Hematopoietic multipotent progenitor cell treated with erythropoietin and hydrocortisone succinate and interleukin-3 and kit ligand, for 15 days (in vitro differentiated cells): ENCODE results near the gene RABL3.
"Not testable (repeated sequence)": the region's sequence is repeated elsewhere in the genome, so short reads cannot be mapped to it uniquely, and the experiment has no call there.

ENCODE experiments used
- DNase-seq: peaks from one replicate; pipeline ENCODE4 v3.0.0-alpha.2; 2015; ENCODE audit warnings: low spot score

Gene RABL3

GRCh38 chr3:120745466-120745865, 3.1 kb upstream of the RABL3 start:
- DNase-seq: no peak

GRCh38 chr3:120743556-120744195, 1.4 kb upstream of the RABL3 start:
- no peak for DNase-seq

- no peak for DNase-seq
Measured at GRCh38 chr3:120742849-120743365, 591 bp upstream of the RABL3 start.

GRCh38 chr3:120741837-120742197, 499 bp downstream of the RABL3 start:
- no peak for DNase-seq

GRCh38 chr3:120741320-120741719, 996 bp downstream of the RABL3 start:
- no peak for DNase-seq

GRCh38 chr3:120738006-120738405, 4.3 kb downstream of the RABL3 start:
- not testable (repeated sequence) for DNase-seq

GRCh38 chr3:120730576-120731542, 11.5 kb downstream of the RABL3 start:
- DNase-seq: no peak

GRCh38 chr3:120726791-120727190, 15.5 kb downstream of the RABL3 start:
- no peak for DNase-seq

- DNase-seq: not testable (repeated sequence)
Measured at GRCh38 chr3:120719167-120719834, 23.0 kb downstream of the RABL3 start.

- no peak for DNase-seq
Measured at GRCh38 chr3:120713262-120713661, 29.1 kb downstream of the RABL3 start.

- DNase-seq: no peak
Measured at GRCh38 chr3:120710369-120710768, 31.9 kb downstream of the RABL3 start.

- no peak for DNase-seq
Measured at GRCh38 chr3:120708408-120708807, 33.9 kb downstream of the RABL3 start.

- DNase-seq: no peak
Measured at GRCh38 chr3:120706950-120707349, 35.4 kb downstream of the RABL3 start.

GRCh38 chr3:120705884-120706582, 36.3 kb downstream of the RABL3 start:
- no peak for DNase-seq

- DNase-seq: no peak
Measured at GRCh38 chr3:120699333-120699732, 43.0 kb downstream of the RABL3 start.

- no peak for DNase-seq
Measured at GRCh38 chr3:120693439-120694171, 48.7 kb downstream of the RABL3 start.

- no peak for DNase-seq
Measured at GRCh38 chr3:120689395-120689794, 52.9 kb downstream of the RABL3 start.

GRCh38 chr3:120688121-120688520, 54.2 kb downstream of the RABL3 start:
- no peak for DNase-seq

- no peak for DNase-seq
Measured at GRCh38 chr3:120685411-120685810, 56.9 kb downstream of the RABL3 start.

GRCh38 chr3:120684896-120685295, 57.4 kb downstream of the RABL3 start:
- no peak for DNase-seq

- no peak for DNase-seq
Measured at GRCh38 chr3:120683671-120684301, 58.5 kb downstream of the RABL3 start.
